HG02938 (cell line): ENCODE data around the gene SURF6.
A peak's percentile ranks its signal among the peaks of the same experiment; 100 is the strongest.
"Not testable (repeated sequence)": the region's sequence is repeated elsewhere in the genome, so short reads cannot be mapped to it uniquely, and the experiment has no call there.

Experiments
- ATAC-seq: cut with Tn5 transposase; IDR thresholded peaks from one replicate; pipeline ENCODE4 v1.9.1; 2021; ENCODE audit warnings: mild to moderate bottlenecking, moderate library complexity; ENCODE audit not compliant: unreplicated experiment

SURF6 gene

DNA sequence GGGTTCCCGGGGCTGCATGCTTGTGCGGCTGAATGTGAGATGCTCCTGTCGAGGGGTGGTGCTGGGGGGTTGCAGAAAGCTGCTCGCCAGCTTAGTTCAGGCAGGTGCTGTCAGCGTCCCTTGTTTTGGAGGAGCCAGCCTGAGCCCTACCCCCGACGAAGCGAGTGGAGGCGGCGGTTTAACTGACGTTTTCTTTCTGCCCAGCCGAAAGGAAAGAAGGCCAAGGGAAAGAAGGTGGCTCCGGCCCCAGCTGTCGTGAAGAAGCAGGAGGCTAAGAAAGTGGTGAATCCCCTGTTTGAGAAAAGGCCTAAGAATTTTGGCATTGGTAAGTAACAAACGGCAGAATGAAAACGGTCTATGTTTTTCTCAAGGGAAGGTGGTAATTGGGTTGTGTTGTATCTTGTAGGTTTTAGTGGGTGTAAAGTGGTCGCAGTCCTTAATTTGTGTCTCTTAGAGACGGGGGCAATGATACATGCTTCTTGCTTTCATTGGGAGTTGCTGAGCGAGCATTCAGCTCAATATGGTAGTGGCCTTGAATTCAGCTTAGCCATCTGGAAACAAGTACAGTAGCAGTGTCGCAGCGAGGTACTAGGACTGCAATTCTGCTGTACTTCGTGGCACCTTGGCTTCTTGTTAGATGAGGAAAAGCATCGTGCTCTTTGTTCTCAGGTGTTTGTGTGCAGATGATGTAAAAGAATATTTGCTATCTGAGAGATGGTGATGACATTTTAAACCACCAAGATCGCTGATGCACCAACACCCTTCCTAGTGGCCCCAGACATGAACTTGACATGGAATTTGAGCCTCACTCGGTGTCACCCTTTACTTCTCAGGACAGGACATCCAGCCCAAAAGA lies 13.0 kb upstream of the SURF6 start:
- ATAC-seq = no peak

DNA sequence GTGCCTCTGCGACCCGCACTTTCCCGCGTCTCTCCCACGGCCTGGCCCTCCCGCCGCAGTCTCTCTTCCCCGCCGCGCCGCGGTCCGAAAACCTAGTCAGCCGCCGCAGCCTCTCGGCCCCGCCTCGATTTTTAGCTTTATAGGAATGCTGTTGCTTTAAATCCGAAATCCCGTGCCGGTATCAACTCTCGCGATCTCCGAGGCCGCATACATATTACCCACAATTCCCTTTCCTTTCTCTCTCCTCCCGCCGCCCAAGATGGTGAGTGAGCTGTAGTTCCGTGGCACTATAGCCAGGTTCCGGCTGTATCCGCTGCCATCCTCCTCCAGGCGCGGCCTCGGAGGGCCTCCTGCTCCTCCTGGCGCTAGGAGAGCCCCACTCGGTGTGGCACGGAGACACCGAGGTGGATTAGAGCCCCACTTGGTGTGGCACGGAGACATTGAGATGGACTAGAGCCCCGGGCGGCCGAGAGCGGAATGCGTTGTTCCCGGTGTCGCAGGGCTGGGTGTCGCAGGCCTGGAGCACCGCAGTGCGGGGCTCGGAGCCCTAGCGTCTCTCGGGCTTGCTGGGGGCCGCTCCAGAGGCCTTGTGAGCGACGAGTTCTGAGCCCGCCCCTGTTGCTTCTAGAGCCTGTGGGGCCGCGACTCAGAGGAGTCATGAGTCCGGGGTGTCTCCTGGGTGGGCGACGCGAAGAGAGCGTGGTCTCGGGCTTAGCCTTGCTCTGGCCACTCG lies 12.2 kb upstream of the SURF6 start, which contains the start of the genes MED22 and RPL7A:
Gene MED22 (minus strand): TSS at position 147 of the 733 bp plus-strand sequence. CDS start 1,469 bp downstream, outside the sequence.
Gene RPL7A (plus strand): TSS at position 234 of the 733 bp plus-strand sequence. CDS start 26 bp downstream, at position 260.
- ATAC-seq = peak; percentile 70

DNA sequence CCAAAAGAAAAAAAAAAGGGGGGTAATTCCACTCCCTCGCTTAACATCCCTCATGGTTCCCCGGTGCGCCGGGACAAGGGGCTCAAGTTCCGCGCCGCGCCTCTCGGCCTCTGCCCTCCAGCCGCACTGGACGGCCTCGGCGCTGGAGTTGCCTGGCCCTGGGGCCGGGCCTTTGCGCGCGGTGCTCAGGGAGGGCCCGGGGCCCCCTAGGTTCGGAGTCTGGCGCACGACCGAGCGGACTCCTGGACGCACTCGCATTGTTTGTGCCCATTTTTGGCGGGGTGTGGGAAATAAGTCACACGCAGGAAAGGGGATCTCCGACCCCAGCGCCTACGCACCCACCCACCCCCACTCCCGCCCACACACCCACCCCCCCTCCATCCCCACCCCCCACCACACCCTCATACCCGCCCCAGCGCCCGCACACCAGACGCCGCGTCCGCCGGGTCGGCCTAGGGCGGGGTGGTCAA lies 11.6 kb upstream of the SURF6 start:
- ATAC-seq = peak; percentile 12

DNA sequence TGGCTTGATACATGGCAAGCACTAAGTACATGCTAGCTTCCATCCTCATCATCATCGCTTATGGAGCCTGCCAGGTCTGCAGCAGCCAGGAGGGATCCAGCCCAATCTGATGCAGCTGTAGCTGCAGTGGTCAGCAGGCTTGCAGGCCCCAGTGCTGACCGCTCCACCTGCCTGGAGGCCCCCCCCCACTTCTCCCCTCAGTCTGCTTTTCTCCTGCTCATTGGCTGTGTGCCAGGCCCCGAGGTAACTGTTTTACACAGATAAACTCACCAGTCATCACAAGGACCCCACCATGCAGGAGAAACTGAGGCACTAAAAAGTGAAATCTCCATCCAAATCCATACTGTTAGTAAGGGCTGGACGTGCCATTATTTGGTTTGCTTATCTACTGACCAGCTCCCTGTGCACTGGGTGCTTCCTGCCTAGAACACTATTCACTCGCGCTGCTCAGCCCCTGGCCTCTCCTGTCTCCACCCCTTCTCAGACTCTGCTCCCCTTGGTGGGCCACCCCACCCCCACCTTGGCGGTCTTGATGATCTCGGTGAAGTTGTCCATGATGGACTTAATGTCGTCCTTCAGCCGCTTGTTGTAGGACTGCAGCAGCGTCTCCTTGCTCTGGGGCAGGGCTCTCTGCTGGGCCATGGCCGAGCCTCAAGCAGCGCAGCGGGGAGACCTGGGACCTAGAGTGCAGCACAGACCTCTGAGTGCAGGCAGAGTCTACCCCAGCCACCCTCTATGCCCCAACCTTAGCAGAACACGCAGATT lies 10.2 kb upstream of the SURF6 start:
- ATAC-seq = no peak

DNA sequence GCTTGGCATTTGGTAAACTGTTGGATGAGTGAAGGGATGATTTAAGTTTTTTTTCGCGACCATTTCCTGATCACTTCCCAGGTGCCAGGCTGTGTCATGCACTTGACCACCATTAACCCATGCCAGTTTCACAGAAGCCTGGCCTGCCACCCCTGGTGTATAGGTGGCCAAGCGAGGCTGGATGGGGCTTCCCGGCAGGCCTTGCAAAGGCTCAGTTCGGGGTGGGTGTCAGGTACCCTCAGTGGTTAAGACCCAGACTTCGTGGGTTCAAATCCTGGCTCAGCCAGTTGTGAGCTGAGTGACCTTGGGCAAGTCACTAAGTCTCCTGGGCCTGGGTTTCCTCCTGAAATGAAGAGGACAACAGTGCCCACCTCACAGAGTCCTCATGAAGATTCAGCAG lies 9.6 kb upstream of the SURF6 start:
- ATAC-seq = no peak

DNA sequence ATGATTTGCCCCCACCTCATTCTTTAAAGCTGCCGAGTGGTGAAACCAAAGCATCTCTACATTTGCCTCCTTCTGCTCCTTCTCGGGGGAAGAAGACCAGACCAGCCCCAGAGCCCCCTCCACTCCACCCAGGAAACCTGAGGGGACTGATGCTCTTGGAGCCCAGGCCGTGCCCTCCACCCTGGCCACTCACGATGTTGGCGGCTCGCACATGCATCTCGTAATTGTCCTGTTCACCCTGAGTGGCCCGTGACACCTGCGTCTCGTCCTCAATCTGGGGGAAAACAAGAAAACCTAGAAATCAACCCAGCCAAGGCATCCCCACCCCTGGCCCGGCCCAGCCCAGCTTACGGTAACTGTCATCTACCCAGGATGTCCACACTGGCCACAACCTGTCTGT lies 9.0 kb upstream of the SURF6 start:
- ATAC-seq = no peak

DNA sequence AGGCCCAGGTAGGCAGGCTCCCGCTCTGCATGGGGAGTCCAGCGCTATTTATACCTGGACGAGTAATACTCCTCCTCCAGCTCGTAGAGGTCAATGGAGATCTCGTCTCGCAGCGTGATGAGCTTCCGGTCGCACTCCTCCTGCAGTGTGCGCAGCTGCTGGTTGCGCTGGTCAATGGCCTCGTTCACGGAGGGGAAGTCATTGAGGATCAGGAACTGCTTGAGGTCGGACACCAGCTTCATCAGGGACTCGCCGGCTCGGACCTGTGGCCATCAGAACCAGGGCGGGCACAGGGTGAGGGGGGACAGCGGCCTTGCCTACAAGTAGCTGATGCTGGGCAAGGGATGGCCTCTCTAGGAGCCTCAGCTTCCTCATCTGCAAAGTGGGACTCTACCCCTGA lies 8.1 kb upstream of the SURF6 start:
- no peak for ATAC-seq

DNA sequence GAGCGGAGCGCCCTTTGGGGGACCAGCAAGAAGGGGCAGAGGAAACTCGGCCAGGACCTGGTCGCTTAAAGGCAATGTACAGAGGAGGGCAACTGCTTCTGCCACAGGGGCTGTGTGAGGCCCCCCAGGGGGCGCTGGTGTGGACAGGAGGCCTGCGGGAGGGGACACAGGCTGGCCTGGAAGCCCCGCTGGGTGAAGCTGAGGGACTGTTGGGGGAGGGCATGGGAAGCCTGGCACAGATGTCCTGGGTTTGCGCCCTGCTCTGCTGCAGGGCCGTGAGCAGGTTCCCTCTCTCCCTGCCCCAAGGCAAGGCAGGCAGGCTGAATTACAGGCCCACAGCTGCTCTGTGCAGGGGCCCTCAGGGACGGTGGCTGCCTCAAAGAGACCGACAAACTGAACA lies 6.6 kb upstream of the SURF6 start:
- no peak for ATAC-seq

DNA sequence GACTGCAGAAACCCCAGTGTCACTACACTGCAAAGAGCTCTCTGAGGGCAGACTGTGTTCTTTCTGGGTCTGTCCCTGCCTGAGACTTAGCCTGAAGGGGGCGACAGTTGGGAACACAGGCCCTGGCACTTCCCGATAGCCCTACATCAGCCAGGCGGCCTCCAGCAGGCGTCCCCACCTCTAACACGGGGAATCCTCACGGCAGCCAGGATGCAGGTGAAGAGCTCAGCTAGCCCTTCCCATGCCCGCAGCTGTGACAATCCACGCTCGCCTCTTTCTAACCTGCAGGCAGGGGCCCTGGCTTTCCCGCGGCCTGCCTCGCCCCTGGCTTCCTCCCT lies 6.0 kb upstream of the SURF6 start:
- ATAC-seq = no peak

DNA sequence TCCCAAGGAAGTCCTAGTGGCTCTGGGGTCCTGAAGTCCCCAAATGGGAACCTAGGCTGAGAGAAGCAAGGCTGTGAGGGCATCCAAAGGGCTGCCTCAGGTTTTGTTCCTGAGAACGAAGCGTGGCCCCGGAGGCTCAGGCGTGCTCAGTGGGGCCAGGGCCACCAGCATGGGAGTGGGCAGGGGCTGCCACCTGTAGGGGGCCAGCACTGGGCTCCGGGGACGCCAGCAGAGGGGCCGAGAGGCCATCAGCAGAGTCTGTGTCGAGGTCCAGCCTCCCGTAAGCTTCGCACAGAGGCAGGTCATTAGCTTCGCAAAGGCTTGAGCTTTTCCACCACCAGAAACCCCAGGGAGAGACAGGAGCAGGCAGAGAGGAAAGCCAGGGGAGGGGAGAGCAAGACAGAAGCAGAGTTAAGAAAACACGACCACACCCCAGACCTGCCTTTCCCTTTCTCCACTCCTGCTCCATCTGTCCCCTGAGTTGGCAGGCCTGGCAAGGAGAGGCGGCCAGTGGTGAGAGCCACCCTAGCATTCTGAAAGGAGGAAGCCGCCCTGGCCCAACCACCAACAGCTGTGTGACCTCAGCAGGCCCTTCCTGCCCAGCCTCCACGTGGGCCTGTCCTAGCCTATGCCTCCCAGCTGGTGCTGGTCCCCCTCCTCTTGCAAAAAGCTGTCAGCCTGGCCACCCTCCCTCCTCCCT lies 5.5 kb upstream of the SURF6 start:
- no peak for ATAC-seq

DNA sequence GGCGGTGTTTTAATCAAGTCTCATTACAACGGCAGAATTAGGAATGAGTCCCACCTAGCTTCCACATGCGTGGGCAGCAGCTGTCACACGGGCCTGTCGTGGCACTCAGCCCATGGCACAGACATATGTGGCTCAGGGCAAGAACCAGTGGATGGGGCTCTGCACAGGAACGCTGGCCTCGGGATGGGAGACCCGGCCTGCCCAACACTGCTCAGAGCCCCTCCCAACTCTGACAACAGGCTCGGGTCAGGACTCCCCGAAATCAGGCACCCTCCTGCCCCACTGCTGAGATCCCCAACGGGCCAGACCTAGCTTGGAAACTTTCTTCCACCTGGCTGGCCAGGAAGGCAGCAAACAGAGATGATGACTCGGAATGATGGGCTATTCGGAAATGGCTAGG lies 4.9 kb upstream of the SURF6 start:
- ATAC-seq = no peak

DNA sequence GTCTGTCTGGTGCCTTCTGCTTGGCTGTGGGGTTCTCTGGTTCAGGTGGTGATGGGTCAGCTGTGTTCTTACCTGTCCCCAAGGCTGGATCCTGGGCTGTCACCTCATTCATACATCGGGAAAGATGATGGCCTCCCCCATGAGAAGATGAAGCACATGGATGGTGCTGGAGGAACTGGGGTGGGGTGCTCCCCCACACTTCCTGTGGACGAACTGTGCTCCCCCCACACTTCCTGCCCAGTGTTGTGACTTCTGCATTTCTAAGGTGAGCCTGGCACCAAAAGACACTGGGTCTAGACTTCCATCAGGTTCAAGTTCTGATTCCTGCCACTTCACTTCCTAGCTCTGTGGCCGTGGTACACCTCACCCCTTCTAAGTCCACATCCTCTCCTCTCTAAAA lies 4.3 kb upstream of the SURF6 start:
- ATAC-seq = no peak

DNA sequence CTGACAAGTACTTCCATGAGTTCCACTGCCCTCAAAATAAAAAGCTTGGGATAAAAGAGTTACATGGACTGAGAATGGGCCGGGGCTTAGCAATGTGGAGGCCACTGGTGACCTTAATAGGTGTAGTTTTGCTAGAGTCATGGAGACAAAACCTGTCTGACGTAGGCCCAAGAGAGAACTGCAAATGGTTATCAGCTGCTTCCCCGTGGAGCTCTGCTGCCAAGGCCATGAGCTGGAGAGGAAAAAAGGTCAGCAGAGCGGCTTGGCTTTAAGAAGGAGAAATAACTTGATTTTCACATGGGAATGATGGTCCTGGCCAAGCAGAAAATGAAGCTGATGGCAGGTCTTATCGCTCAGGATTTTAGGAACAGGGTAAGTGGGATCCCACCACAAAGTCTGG lies 3.7 kb upstream of the SURF6 start:
- no peak for ATAC-seq

DNA sequence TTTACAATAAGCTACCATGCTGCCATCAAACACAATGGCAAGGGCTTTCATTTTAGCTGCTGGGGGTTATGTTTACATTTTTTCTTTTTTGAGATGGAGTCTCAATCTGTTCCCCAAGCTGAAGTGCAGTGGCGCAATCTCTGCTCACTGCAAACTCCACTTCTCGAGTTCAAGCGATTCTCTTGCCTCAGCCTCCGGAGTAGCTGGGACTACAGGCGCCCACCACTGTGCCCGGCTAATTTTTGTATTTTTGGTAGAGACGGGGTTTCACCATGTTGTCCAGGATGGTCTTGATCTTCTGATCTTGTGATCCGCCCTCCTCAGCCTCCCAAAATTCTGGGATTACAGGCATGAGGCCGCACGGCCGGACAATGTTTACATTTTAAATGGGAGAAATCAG lies 1.1 kb downstream of the SURF6 start:
- not testable (repeated sequence) for ATAC-seq

DNA sequence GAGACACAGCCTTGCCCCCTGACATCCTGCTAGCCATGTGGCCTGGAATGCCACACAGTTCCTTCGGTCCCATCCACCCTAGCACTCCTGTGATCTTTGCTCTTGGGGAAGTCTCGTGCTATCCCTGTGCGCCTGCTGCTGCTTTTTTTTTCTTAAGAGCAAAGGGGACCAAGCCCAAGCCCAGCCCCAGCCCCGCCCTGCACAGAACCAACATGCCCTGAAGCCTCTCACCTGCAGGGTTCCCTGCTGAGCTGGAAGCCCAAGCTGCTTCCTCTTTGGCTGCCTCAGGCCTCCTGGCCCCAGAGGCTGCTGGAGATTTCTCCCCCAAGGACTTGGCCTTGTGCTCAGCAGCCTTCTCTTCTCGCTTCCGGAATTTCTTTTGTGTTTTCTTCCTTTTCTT lies 1.8 kb downstream of the SURF6 start:
- ATAC-seq = no peak

DNA sequence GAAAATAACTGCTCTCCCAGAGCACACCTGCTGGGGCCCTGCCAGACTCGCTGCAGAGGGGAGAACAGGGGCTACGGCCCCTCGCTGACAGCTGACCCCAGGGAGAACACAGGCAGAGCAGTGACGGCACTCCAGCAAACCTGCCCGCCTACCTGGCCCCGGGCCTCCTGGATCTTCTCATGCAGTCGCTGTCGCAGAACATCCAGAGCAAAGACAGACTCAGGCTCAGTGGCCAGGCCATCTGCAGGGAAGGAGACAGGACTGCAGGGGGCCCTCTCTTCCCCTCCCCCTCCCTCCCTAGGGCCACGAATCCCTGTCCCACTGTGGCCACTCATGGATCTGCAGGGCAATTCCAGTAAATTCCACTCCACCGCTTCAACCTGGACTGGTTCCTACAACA lies 2.4 kb downstream of the SURF6 start:
- no peak for ATAC-seq

DNA sequence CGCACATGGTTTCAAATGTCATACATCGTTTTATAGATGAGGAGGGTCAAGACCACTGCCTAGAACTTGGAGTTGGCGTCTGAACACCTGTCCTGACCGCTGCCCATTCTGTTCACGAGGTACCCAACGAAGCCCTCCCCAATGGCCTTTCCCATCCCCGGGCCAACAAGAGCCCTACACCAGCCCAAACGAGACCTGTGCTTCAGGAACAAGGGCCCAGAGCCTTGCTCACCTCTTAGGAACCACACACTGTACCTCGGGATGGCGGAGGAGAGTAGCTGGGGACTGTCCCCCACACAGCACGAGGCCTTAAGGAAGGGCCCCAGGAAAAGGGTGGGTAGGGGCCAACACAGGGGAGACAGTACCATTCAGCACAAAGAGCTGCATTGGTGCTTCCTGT lies 3.0 kb downstream of the SURF6 start:
- ATAC-seq = no peak

DNA sequence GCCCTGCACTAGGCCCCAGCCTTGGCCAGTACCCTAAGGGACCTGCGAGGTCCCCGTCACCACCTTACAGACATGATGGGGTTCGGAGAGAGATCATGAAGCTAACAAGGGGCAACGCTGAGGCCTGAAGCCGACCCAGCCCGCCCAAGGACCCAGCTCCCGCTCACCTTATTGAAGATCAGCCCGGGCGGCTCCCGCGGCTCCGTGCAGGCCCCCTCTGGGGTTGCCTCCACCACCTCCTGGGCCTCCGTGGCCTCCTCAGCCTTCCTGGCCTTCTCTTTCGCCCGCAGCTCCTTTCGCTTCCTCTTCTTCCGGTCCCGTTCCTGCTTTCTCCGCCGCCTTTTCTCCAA lies 3.6 kb downstream of the SURF6 start:
- ATAC-seq = no peak

DNA sequence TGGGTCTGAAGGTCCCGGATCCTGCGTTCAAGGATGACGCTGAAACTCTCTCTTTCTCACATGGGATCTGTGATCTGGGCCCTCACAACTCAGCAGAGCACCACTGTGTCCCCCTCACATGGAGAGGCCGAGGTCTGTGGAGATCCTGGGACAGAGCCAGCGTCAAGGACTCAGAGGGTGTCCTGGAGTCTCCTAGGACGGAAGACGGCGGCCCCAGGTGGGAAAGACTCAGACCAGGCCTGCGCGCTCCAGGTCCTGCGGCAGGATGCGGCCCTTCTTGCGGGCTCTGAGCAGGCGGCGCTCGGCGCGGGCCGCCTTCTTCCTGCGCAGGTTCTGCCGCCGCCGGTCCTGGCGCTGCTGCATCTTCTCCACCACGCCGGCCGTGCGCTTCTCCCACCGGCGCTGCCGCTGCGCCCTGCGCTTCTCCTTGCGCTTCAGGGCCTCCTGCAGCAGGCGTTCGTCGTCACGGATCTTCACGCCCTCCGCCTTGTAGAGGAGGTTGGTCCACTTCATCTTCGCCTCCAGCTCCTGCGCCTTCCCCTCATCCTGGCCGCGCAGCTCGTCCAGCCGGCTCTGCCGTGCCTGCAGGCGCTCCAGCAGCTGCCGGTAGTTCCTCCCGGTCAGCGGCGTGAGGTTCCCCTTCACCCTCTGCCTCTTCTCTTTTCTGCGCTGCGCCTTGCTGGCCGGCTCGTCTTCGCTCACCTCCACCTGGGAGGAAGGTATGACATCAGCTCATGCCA lies 4.2 kb downstream of the SURF6 start:
- no peak for ATAC-seq

DNA sequence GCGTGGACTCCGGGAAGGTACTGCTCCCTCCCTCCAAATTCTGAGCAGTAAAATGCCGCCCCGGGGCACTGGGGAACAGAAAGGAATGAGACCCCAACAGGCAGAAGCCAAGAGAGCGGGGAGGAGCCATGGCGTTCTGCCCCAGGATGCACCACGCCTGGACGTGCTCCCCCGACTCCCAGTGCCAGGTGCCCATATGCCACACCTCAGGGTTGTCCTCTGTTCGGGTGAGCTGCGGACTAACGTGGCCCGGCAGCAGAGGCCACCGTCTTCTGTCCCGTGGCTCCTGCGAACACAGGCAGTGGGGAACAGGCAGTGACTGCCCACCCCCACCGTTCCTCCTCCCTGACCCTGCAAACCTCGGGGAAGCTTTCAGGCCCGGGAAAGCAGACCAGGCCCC lies 4.8 kb downstream of the SURF6 start:
- ATAC-seq = no peak
